ENCODE data around the gene SLC29A2. TPM values are rescaled to one million over a fixed set of nuclear protein-coding genes. Genes with fewer than 3 reads are reported as not detected.

Gene SLC29A2
- total RNA-seq, 1 donor from 2014 or later = 38.7 TPM

GRCh38 chr11:66314186-66314501 lies 57.4 kb downstream of the SLC29A2 start:
- TF ChIP-seq, protein P1, sequence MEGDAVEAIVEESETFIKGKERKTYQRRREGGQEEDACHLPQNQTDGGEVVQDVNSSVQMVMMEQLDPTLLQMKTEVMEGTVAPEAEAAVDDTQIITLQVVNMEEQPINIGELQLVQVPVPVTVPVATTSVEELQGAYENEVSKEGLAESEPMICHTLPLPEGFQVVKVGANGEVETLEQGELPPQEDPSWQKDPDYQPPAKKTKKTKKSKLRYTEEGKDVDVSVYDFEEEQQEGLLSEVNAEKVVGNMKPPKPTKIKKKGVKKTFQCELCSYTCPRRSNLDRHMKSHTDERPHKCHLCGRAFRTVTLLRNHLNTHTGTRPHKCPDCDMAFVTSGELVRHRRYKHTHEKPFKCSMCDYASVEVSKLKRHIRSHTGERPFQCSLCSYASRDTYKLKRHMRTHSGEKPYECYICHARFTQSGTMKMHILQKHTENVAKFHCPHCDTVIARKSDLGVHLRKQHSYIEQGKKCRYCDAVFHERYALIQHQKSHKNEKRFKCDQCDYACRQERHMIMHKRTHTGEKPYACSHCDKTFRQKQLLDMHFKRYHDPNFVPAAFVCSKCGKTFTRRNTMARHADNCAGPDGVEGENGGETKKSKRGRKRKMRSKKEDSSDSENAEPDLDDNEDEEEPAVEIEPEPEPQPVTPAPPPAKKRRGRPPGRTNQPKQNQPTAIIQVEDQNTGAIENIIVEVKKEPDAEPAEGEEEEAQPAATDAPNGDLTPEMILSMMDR (conservative IDR thresholded peaks at IDR 0.05) = no peak
- peaks cover 1% of the 10 kb centered on the region for H3K27me3 Mint-ChIP-seq (ENCODE audit: low read depth)
- peak overlapping the region; percentile 6 for H3K27ac Mint-ChIP-seq (ENCODE audit: unreplicated experiment)
- no peaks in the 10 kb centered on the region for H3K9me3 Mint-ChIP-seq
- H3K4me1 Mint-ChIP-seq = peaks cover 41% of the 10 kb centered on the region
- no peak for DNase-seq (ENCODE audit: low read depth, low spot score)
- H3K4me3 Mint-ChIP-seq = peak overlapping the region; percentile 74
- no peaks in the 10 kb centered on the region for H3K36me3 Mint-ChIP-seq (ENCODE audit: low read depth)

GRCh38 chr11:66313321-66314185 lies 58.0 kb downstream of the SLC29A2 start:
- peak overlapping the region; percentile 93 for H3K4me3 Mint-ChIP-seq
- peaks cover 36% of the 10 kb centered on the region for H3K4me1 Mint-ChIP-seq
- H3K27ac Mint-ChIP-seq (ENCODE audit: unreplicated experiment) = peak overlapping the region; percentile 89
- H3K27me3 Mint-ChIP-seq (ENCODE audit: low read depth) = peaks cover 2% of the 10 kb centered on the region
- DNase-seq (ENCODE audit: low read depth, low spot score) = no peak
- TF ChIP-seq, protein P1 (conservative IDR thresholded peaks at IDR 0.05) = peak; percentile 14
- H3K9me3 Mint-ChIP-seq = no peaks in the 10 kb centered on the region
- H3K36me3 Mint-ChIP-seq (ENCODE audit: low read depth) = no peaks in the 10 kb centered on the region

GRCh38 chr11:66312549-66313320 lies 58.8 kb downstream of the SLC29A2 start:
- H3K27ac Mint-ChIP-seq (ENCODE audit: unreplicated experiment) = peak overlapping the region; percentile 93
- H3K4me3 Mint-ChIP-seq = peak overlapping the region; percentile 93
- TF ChIP-seq, protein P1 (conservative IDR thresholded peaks at IDR 0.05) = peak; percentile 15
- peak; percentile 100 for DNase-seq (ENCODE audit: low read depth, low spot score)
- H3K9me3 Mint-ChIP-seq = no peaks in the 10 kb centered on the region
- H3K27me3 Mint-ChIP-seq (ENCODE audit: low read depth) = peaks cover 2% of the 10 kb centered on the region
- peaks cover 29% of the 10 kb centered on the region for H3K4me1 Mint-ChIP-seq
- H3K36me3 Mint-ChIP-seq (ENCODE audit: low read depth) = no peaks in the 10 kb centered on the region

Other genes with a start within 250 kb of the SLC29A2 start
- 64.5 and 70.8 TPM in 2 replicates for gene KLC2, start 114.1 kb downstream of the SLC29A2 start, total RNA-seq
- 114 and 116 TPM in 2 replicates for gene RAB1B, start 103.1 kb downstream of the SLC29A2 start, total RNA-seq
- gene CNIH2, start 93.6 kb downstream of the SLC29A2 start, total RNA-seq = 44.6 and 46.0 TPM in 2 replicates
- gene YIF1A, start 82.6 kb downstream of the SLC29A2 start, total RNA-seq = 59.4 and 60.9 TPM in 2 replicates
- gene TMEM151A, start 79.9 kb downstream of the SLC29A2 start, total RNA-seq = 0.57 and 1.0 TPM in 2 replicates
- 4.2 and 4.8 TPM in 2 replicates for gene CD248, start 54.7 kb downstream of the SLC29A2 start, total RNA-seq
- 3.7 and 4.3 TPM in 2 replicates for gene RIN1, start 35.3 kb downstream of the SLC29A2 start, total RNA-seq
- 40.2 and 49.0 TPM in 2 replicates for gene BRMS1, start 26.7 kb downstream of the SLC29A2 start, total RNA-seq
- 43.3 and 43.8 TPM in 2 replicates for gene B4GAT1, start 24.1 kb downstream of the SLC29A2 start, total RNA-seq
- gene NPAS4, start 49.3 kb upstream of the SLC29A2 start, total RNA-seq = 0.14 and 0.63 TPM in 2 replicates
- gene MRPL11, start 67.1 kb upstream of the SLC29A2 start, total RNA-seq = 91.4 and 92.7 TPM in 2 replicates
- gene PELI3, start 95.1 kb upstream of the SLC29A2 start, total RNA-seq = 13.3 and 13.6 TPM in 2 replicates
- gene DPP3, start 108.7 kb upstream of the SLC29A2 start, total RNA-seq = 66.8 and 68.9 TPM in 2 replicates
- gene BBS1, start 138.9 kb upstream of the SLC29A2 start, total RNA-seq = 54.7 and 56.1 TPM in 2 replicates
- gene ZDHHC24, start 174.3 kb upstream of the SLC29A2 start, total RNA-seq = 7.3 and 7.7 TPM in 2 replicates
- gene ACTN3, start 175.1 kb upstream of the SLC29A2 start, total RNA-seq = 0.16 and 0.35 TPM in 2 replicates
- not detected in 2 replicates for gene CTSF, start 196.8 kb upstream of the SLC29A2 start, total RNA-seq
- 0.93 and 1.1 TPM in 2 replicates for gene CCDC87, start 221.3 kb upstream of the SLC29A2 start, total RNA-seq
- 47.2 and 49.8 TPM in 2 replicates for gene CCS, start 221.4 kb upstream of the SLC29A2 start, total RNA-seq
- gene RBM14, start 244.9 kb upstream of the SLC29A2 start, total RNA-seq = 157 and 160 TPM in 2 replicates